HG02840 (cell line): ENCODE measurements around the gene CLEC17A.
"Not testable (repeated sequence)": the region's sequence is repeated elsewhere in the genome, so short reads cannot be mapped to it uniquely, and the experiment has no call there.

Source experiments
- ATAC-seq: cut with Tn5 transposase; IDR thresholded peaks from one replicate; pipeline ENCODE4 v1.9.1; 2021; ENCODE audit warnings: mild to moderate bottlenecking, moderate library complexity, moderate number of reproducible peaks; ENCODE audit not compliant: unreplicated experiment, low FRiP score

The CLEC17A gene

GRCh38 chr19:14582894-14583340 is at the start of gene CLEC17A:
Gene CLEC17A (plus strand): TSS chr19:14583084. CDS start chr19:14583161, 77 bp downstream.
- ATAC-seq = no peak

- no peak for ATAC-seq
Measured at GRCh38 chr19:14533450-14533849, 49.4 kb upstream of the CLEC17A start.

GRCh38 chr19:14536926-14537692 is 45.8 kb upstream of the CLEC17A start:
- no peak for ATAC-seq

GRCh38 chr19:14540741-14541525 is 42.0 kb upstream of the CLEC17A start:
- ATAC-seq = no peak

GRCh38 chr19:14541979-14542378 is 40.9 kb upstream of the CLEC17A start:
- ATAC-seq = not testable (repeated sequence)

- no peak for ATAC-seq
Measured at GRCh38 chr19:14542711-14543328, 40.1 kb upstream of the CLEC17A start.

- no peak for ATAC-seq
Measured at GRCh38 chr19:14544047-14544446, 38.8 kb upstream of the CLEC17A start.

GRCh38 chr19:14544977-14545715 is 37.7 kb upstream of the CLEC17A start:
- ATAC-seq = no peak

GRCh38 chr19:14545716-14546082 is 37.2 kb upstream of the CLEC17A start:
- no peak for ATAC-seq

- ATAC-seq = no peak
Measured at GRCh38 chr19:14550201-14550754, 32.6 kb upstream of the CLEC17A start.

- ATAC-seq = not testable (repeated sequence)
Measured at GRCh38 chr19:14551134-14552005, 31.5 kb upstream of the CLEC17A start.

- ATAC-seq = not testable (repeated sequence)
Measured at GRCh38 chr19:14552006-14552360, 30.9 kb upstream of the CLEC17A start.

GRCh38 chr19:14553042-14553938 is 29.6 kb upstream of the CLEC17A start:
- ATAC-seq = no peak

- no peak for ATAC-seq
Measured at GRCh38 chr19:14553939-14554243, 29.0 kb upstream of the CLEC17A start.

GRCh38 chr19:14554382-14554812 is 28.5 kb upstream of the CLEC17A start:
- no peak for ATAC-seq

GRCh38 chr19:14555918-14556661 is 26.8 kb upstream of the CLEC17A start:
- no peak for ATAC-seq

- ATAC-seq = no peak
Measured at GRCh38 chr19:14556662-14557188, 26.2 kb upstream of the CLEC17A start.
